Panc1 (cell line): Measurements from ENCODE around the gene NTM.

ENCODE experiments used
- CTCF ChIP-seq: fragments of 450-650 bp; IDR thresholded peaks from 2 replicates; pipeline ENCODE4 v1.5.1; 2017; ENCODE audit warnings: mild to moderate bottlenecking
- POLR2AphosphoS5 ChIP-seq: IDR thresholded peaks from 2 replicates; pipeline ENCODE4 v1.6.1; 2012; ENCODE audit warnings: mild to moderate bottlenecking, low read depth, low read length, moderate library complexity
- REST ChIP-seq, 2 experiments: IDR thresholded peaks; 2 replicates each; pipeline ENCODE4 v1.6.1; 2011 to 2012; ENCODE audit warnings: low read depth in 2 of 2, control low read depth in 1 of 2, low read length in 1 of 2, mild to moderate bottlenecking in 1 of 2, moderate library complexity in 1 of 2; ENCODE audit not compliant: insufficient read depth in 1 of 2
- TCF7L2 ChIP-seq: IDR thresholded peaks from 2 replicates; pipeline ENCODE4 v1.6.1; 2011; ENCODE audit warnings: mild to moderate bottlenecking, low read depth, low read length, inconsistent platforms

- TF ChIP-seq CTCF (no peak), TCF7L2 (no peak), REST (IDR thresholded peaks at IDR 0.05; ENCODE audit: insufficient read depth in 1 of 2, low read depth in 2 of 2, low read length in 1 of 2) (no peak), POLR2AphosphoS5 (no peak)
These were observed 267.2 kb downstream of the NTM start for GRCh38 chr11:131637469-131638175.
